ENCODE data around the gene GRIFIN. TPM values are rescaled to one million over a fixed set of nuclear protein-coding genes. Genes with fewer than 3 reads are reported as not detected.
A peak's percentile ranks its signal among the peaks of the same experiment; 100 is the strongest.

GRIFIN gene
- total and polyA plus RNA-seq, 9 of the 15 experiments (the other 6 are each of a cell fraction or from before 2014, with no cell fraction given): not detected

DNA sequence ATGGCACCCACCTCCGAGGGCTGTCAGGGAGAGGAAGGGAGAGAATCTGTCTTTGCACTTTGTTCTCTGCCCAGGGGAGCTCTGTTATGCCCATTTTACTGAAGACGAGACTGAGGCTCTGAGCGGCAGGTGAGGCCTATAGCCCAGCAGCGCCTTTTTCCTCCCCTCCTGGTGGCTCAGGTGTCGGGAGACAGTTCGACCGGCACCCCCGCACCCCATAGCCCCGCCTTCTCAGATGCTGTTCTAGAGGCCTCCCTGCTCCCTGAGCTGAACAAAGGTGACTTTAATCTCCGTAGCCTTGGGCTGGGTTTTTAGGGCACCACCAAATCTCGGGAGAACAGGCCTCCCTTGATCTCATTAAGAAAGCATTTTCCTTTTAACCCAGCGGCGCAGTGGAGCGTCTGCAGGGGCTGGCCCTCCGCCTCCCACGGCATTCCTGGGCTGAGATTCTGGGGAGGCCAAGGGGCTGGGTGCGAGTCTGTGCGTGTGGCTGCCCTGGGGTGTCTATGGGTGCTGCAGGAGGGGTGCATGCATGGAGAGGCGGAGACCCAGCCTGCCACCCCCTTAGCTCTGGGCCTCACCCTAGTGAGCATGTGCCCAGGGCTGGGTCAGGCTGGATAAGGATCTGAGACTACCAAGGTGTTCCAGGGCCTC is 46.7 kb upstream of the GRIFIN start:
- no peaks in the 10 kb centered on the region for H3K79me2 ChIP-seq (ENCODE audit: control insufficient read depth, insufficient read depth, low read length)
- no peak overlapping the region for H3K4me2 ChIP-seq (ENCODE audit: insufficient read depth, low read length)
- H3K27me3 ChIP-seq (ENCODE audit: control insufficient read depth in 2 of 2, insufficient read depth in 2 of 2, low read length in 2 of 2): peaks cover 0 to 18% of the 10 kb centered on the region in 2 experiments; a peak in 2 of 5 replicates
- H3K36me3 ChIP-seq (ENCODE audit: control insufficient read depth, insufficient read depth, low read length): no peaks in the 10 kb centered on the region
- H3K9me3 ChIP-seq (replicated peaks; ENCODE audit: control insufficient read depth, insufficient read depth, low read depth, low read length): no peaks in the 10 kb centered on the region
- H3K4me3 ChIP-seq: no peak overlapping the region
- H3K4me1 ChIP-seq (replicated peaks in 1 of 2; ENCODE audit: control insufficient read depth in 2 of 2, insufficient read depth in 2 of 2, low read length in 2 of 2): peaks cover 6 to 92% of the 10 kb centered on the region in 2 experiments
- 16% methylated on average over 15 of the region's 19 CpGs for WGBS (ENCODE audit: insufficient coverage, low coverage, missing lambda C conversion rate)
- DNase-seq (ENCODE audit: extremely low read depth in 1 of 4, low spot score in 3 of 4) (no peak), FAIRE-seq (no peak), ATAC-seq (no peak)
- ChIA-PET POLR2A (no interaction called here), CTCF (ENCODE audit: low intra/inter-chr PET ratio) (no interaction called here)
- in situ Hi-C loops (cut with MboI): no loop called here
- peaks cover 4% of the 10 kb centered on the region for H4K20me1 ChIP-seq (replicated peaks; ENCODE audit: control insufficient read depth, insufficient read depth, low read length)
- BruUV-seq (replicated peaks): no TSS peak
- H3K9me1 ChIP-seq (ENCODE audit: control insufficient read depth, insufficient read depth, low read length): no peaks in the 10 kb centered on the region
- no peak overlapping the region for H3K9ac ChIP-seq (ENCODE audit: insufficient read depth in 1 of 2, low read depth in 2 of 2, low read length in 2 of 2)
- intact Hi-C loops (cut with micrococcal nuclease): no loop called here
- no peak overlapping the region for H3K27ac ChIP-seq (ENCODE audit: extremely low read depth, low read depth, low read length)
- no peak overlapping the region for H2AFZ ChIP-seq (ENCODE audit: low read depth, low read length)
- TF ChIP-seq PHF21A (IDR thresholded peaks at IDR 0.05; ENCODE audit: borderline replicate concordance, low read depth) (0 out of 2 replicates have a peak, but pooled peaks have one; percentile 14), ZBTB7A (IDR thresholded peaks at IDR 0.05; ENCODE audit: borderline replicate concordance, control insufficient read depth, low read depth, low read length) (0 out of 2 replicates have a peak, but pooled peaks have one; percentile 23), HDAC1 (IDR thresholded peaks at IDR 0.05) (no peak), BCOR (IDR thresholded peaks at IDR 0.05) (0 out of 2 replicates have a peak, but pooled peaks have one; percentile 36), EGR1 (conservative IDR thresholded peaks at IDR 0.05) (0 out of 2 replicates have a peak, but pooled peaks have one; percentile 36), MYC (IDR thresholded peaks at IDR 0.05; ENCODE audit: low read depth, low read length) (no peak), MYC (CRISPR knock-in tag; IDR thresholded peaks at IDR 0.05; ENCODE audit: borderline replicate concordance, low read depth) (no peak), ZNF77 (CRISPR knock-in tag; IDR thresholded peaks at IDR 0.05) (no peak), POLR2G (IDR thresholded peaks at IDR 0.05; ENCODE audit: low read depth, low read length) (no peak), RBM25 (IDR thresholded peaks at IDR 0.05; ENCODE audit: low read depth, low read length, severe bottlenecking) (peak; percentile 42), KDM1A (IDR thresholded peaks at IDR 0.05) (peak; percentile 69 to 72), FOS (IDR thresholded peaks at IDR 0.05; ENCODE audit: extremely low read depth, insufficient read length) (no peak), CHD2 (IDR thresholded peaks at IDR 0.05; ENCODE audit: low read depth, low read length) (peak; percentile 65; the same call in 1 of the 2 replicates), ZEB2 (IDR thresholded peaks at IDR 0.05) (no peak), JUNB (CRISPR knock-in tag; conservative IDR thresholded peaks at IDR 0.05) (no peak), TEAD1 (CRISPR knock-in tag; IDR thresholded peaks at IDR 0.05) (peak in 1 of 2 experiments; percentile 67; a peak in 1 of 4 replicates), BCL6 (CRISPR knock-in tag; IDR thresholded peaks at IDR 0.05) (no peak)
- TF ChIP-seq, protein P1, sequence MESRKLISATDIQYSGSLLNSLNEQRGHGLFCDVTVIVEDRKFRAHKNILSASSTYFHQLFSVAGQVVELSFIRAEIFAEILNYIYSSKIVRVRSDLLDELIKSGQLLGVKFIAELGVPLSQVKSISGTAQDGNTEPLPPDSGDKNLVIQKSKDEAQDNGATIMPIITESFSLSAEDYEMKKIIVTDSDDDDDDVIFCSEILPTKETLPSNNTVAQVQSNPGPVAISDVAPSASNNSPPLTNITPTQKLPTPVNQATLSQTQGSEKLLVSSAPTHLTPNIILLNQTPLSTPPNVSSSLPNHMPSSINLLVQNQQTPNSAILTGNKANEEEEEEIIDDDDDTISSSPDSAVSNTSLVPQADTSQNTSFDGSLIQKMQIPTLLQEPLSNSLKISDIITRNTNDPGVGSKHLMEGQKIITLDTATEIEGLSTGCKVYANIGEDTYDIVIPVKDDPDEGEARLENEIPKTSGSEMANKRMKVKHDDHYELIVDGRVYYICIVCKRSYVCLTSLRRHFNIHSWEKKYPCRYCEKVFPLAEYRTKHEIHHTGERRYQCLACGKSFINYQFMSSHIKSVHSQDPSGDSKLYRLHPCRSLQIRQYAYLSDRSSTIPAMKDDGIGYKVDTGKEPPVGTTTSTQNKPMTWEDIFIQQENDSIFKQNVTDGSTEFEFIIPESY (CRISPR knock-in tag; IDR thresholded peaks at IDR 0.05): peak; percentile 80; the same call in 1 of the 2 replicates
- TF ChIP-seq, protein P2, sequence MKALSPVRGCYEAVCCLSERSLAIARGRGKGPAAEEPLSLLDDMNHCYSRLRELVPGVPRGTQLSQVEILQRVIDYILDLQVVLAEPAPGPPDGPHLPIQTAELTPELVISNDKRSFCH (CRISPR knock-in tag; IDR thresholded peaks at IDR 0.05): no peak
- TF ChIP-seq, protein P2 (tag; IDR thresholded peaks at IDR 0.05): no peak
- TF ChIP-seq, protein P3, sequence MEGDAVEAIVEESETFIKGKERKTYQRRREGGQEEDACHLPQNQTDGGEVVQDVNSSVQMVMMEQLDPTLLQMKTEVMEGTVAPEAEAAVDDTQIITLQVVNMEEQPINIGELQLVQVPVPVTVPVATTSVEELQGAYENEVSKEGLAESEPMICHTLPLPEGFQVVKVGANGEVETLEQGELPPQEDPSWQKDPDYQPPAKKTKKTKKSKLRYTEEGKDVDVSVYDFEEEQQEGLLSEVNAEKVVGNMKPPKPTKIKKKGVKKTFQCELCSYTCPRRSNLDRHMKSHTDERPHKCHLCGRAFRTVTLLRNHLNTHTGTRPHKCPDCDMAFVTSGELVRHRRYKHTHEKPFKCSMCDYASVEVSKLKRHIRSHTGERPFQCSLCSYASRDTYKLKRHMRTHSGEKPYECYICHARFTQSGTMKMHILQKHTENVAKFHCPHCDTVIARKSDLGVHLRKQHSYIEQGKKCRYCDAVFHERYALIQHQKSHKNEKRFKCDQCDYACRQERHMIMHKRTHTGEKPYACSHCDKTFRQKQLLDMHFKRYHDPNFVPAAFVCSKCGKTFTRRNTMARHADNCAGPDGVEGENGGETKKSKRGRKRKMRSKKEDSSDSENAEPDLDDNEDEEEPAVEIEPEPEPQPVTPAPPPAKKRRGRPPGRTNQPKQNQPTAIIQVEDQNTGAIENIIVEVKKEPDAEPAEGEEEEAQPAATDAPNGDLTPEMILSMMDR (IDR thresholded peaks at IDR 0.05 in 2 of 3, conservative IDR thresholded peaks at IDR 0.05 in 1 of 3; ENCODE audit: insufficient read depth in 2 of 3, low read depth in 1 of 3, low read length in 3 of 3): no peak
